HCT116 (cell line): ENCODE measurements around the gene RNF169. TPM values are rescaled to one million over a fixed set of nuclear protein-coding genes. Genes with fewer than 3 reads are reported as not detected.

Experiments used
- ATAC-seq: fragments of 200-7000 bp; cut with Tn5 transposase; 2 replicates; pipeline ENCODE4 v1.9.1; 2020; ENCODE audit warnings: mild to moderate bottlenecking, moderate library complexity
- BruUV-seq: library from RNA; stranded (reverse); fragments of 400-500 nt; replicated peaks from 2 replicates; lab custom pipeline; 2021; lab: Mats Ljungman, UMichigan
- CTCF ChIA-PET: fragments of 300-600 bp; sonication (Branson Sonifier 250); formaldehyde crosslinking; loops from one replicate; lab custom pipeline; 2021; ENCODE audit warnings: antibody characterized with exemption; lab: Charles Lee
- POLR2A ChIA-PET: fragments of 300-600, 350-600 bp; sonication (Branson Sonifier 250); formaldehyde crosslinking; loops from one replicate; lab custom pipeline; 2021; ENCODE audit warnings: antibody characterized with exemption; lab: Charles Lee
- RAD21 ChIA-PET, 2 experiments: fragments of 300-600 bp; sonication (Branson Sonifier 250); formaldehyde crosslinking; loops; one replicate each; lab custom pipeline; 2023; ENCODE audit warnings: low total read pairs in 2 of 2; ENCODE audit not compliant: uncharacterized antibody in 2 of 2, unreplicated experiment in 2 of 2, low non-redundant PET in 1 of 2; lab: Charles Lee
- DNase-seq: peaks from one replicate; pipeline ENCODE4 v3.0.0-alpha.2; 2010; ENCODE audit warnings: low read depth, low spot score
- H2AFZ ChIP-seq: fragments of 200-600 bp; shearing (Covaris generic), sonication (generic); 2 replicates; pipeline ENCODE4 v1.6.1; 2017; ENCODE audit warnings: low read depth, mixed run types, mixed read lengths, antibody characterized with exemption, low read length; ENCODE audit not compliant: poor library complexity, severe bottlenecking
- H3K27ac ChIP-seq: 2 replicates; pipeline ENCODE4 v1.5.1; 2012; ENCODE audit warnings: low read depth, low read length
- H3K27me3 ChIP-seq: fragments of 200-600 bp; sonication (generic); 2 replicates; pipeline ENCODE4 v1.6.1; 2016; ENCODE audit warnings: mixed run types, low read length, mixed read lengths; ENCODE audit not compliant: insufficient read depth
- H3K36me3 ChIP-seq, 2 experiments: fragments of 200-500 bp in 1 of 2; fragments of 200-600 bp in 1 of 2; sonication (Bioruptor generic) in 1 of 2; sonication (generic) in 1 of 2; 2 replicates each; pipeline versions ENCODE4 v1.5.1 to v1.6.1; 2014 to 2016; ENCODE audit warnings: low read length in 2 of 2, inconsistent platforms in 1 of 2, mixed read lengths in 1 of 2, mixed run types in 1 of 2; ENCODE audit not compliant: insufficient read depth in 2 of 2, control insufficient read depth in 1 of 2
- H3K4me1 ChIP-seq, 2 experiments: fragments of 200-600 bp in 1 of 2; sonication (generic) in 1 of 2; 2 replicates each; pipeline versions ENCODE4 v1.5.1 to v1.6.1; 2012 to 2017; ENCODE audit warnings: low read length in 2 of 2, inconsistent platforms in 1 of 2, mild to moderate bottlenecking in 1 of 2, mixed read lengths in 1 of 2, mixed run types in 1 of 2, moderate library complexity in 1 of 2; ENCODE audit not compliant: insufficient read depth in 2 of 2, control insufficient read depth in 1 of 2
- H3K4me2 ChIP-seq: fragments of 200-600 bp; sonication (generic); 2 replicates; pipeline ENCODE4 v1.6.1; 2017; ENCODE audit warnings: mixed run types, low read length, mixed read lengths
- H3K4me3 ChIP-seq, 2 experiments: fragments of 200-600 bp in 1 of 2; sonication (generic) in 1 of 2; replicated peaks in 1 of 2; 2 replicates each; pipeline ENCODE4 v1.5.1; 2011 to 2016; ENCODE audit warnings: low read length in 2 of 2, control low read depth in 1 of 2, low read depth in 1 of 2, mild to moderate bottlenecking in 1 of 2, mixed read lengths in 1 of 2, mixed run types in 1 of 2
- H3K79me2 ChIP-seq: fragments of 200-600 bp; sonication (generic); 2 replicates; pipeline ENCODE4 v1.6.1; 2017; ENCODE audit warnings: mild to moderate bottlenecking, mixed run types, low read length, moderate library complexity, mixed read lengths; ENCODE audit not compliant: insufficient read depth
- H3K9ac ChIP-seq: fragments of 200-600 bp; sonication (generic); 2 replicates; pipeline ENCODE4 v1.6.1; 2016; ENCODE audit warnings: low read length, mixed read lengths
- H3K9me2 ChIP-seq: fragments of 200-600 bp; sonication (generic), shearing (Covaris generic); 2 replicates; pipeline ENCODE4 v1.6.1; 2017; ENCODE audit warnings: mixed run types, mild to moderate bottlenecking, moderate library complexity; ENCODE audit not compliant: insufficient read depth
- H3K9me3 ChIP-seq, 2 experiments: fragments of 200-500 bp in 1 of 2; fragments of 200-600 bp in 1 of 2; sonication (Bioruptor generic) in 1 of 2; sonication (generic) in 1 of 2; 2 replicates each; pipeline ENCODE4 v1.6.1; 2014 to 2017; ENCODE audit warnings: low read length in 2 of 2, mixed read lengths in 2 of 2, inconsistent platforms in 1 of 2, low read depth in 1 of 2, mild to moderate bottlenecking in 1 of 2, mixed run types in 1 of 2, moderate library complexity in 1 of 2; ENCODE audit not compliant: control insufficient read depth in 1 of 2, insufficient read depth in 1 of 2
- H4K20me1 ChIP-seq: fragments of 200-600 bp; sonication (generic), shearing (Covaris generic); 2 replicates; pipeline ENCODE4 v1.6.1; 2017; ENCODE audit warnings: mixed run types, mild to moderate bottlenecking, moderate library complexity; ENCODE audit not compliant: insufficient read depth
- CTCF ChIP-seq, 3 experiments: fragments of 200-600 bp in 1 of 3; sonication (generic) in 1 of 3; IDR thresholded peaks in 2 of 3; conservative IDR thresholded peaks in 1 of 3; 2 replicates each; pipeline ENCODE4 v1.5.1; 2012 to 2017; ENCODE audit warnings: low read depth in 2 of 3, low read length in 2 of 3, antibody characterized with exemption in 1 of 3, borderline replicate concordance in 1 of 3, control low read depth in 1 of 3, mild to moderate bottlenecking in 1 of 3, mixed read lengths in 1 of 3, mixed run types in 1 of 3, moderate library complexity in 1 of 3; ENCODE audit not compliant: insufficient read depth in 1 of 3
- EGR1 ChIP-seq: IDR thresholded peaks from 2 replicates; pipeline ENCODE4 v1.6.1; 2012; ENCODE audit warnings: low read depth
- EZH2phosphoT487 ChIP-seq: fragments of 200-600 bp; IDR thresholded peaks from 2 replicates; pipeline ENCODE4 v1.6.1; 2018; ENCODE audit warnings: antibody characterized with exemption, borderline replicate concordance
- POLR2AphosphoS5 ChIP-seq: IDR thresholded peaks from 2 replicates; pipeline ENCODE4 v1.6.1; 2011; ENCODE audit warnings: mild to moderate bottlenecking, low read depth, low read length, moderate library complexity
- RAD21 ChIP-seq: IDR thresholded peaks from 2 replicates; pipeline ENCODE4 v1.6.1; 2012; ENCODE audit warnings: low read depth, mild to moderate bottlenecking
- TCF7L2 ChIP-seq: IDR thresholded peaks from 2 replicates; pipeline ENCODE4 v1.7.0; 2011; ENCODE audit warnings: borderline replicate concordance, inconsistent platforms; ENCODE audit not compliant: insufficient read depth, insufficient read length; ENCODE audit errors: extremely low read depth
- ZBTB33 ChIP-seq: IDR thresholded peaks from 2 replicates; pipeline ENCODE4 v1.6.1; 2011; ENCODE audit warnings: mild to moderate bottlenecking, low read length, moderate library complexity; ENCODE audit not compliant: insufficient replicate concordance; ENCODE audit errors: extremely low read depth
- ZFX ChIP-seq: fragments of 450-650 bp; IDR thresholded peaks from 2 replicates; pipeline ENCODE4 v1.6.1; 2017
- intact Hi-C: fragments of 100-400 bp; cut with micrococcal nuclease; formaldehyde crosslinking; loops from 2 replicates; pipeline ENCODE4 v1.10.0; 2022
- total RNA-seq: library from RNA; stranded (reverse); gene quantifications from one replicate; pipeline ENCODE4 v1.2.1, GENCODE V29; 2021; ENCODE audit not compliant: unreplicated experiment

RNF169 gene
- total RNA-seq, 1 experiment from 2014 or later = 22.5 TPM

GRCh38 chr11:74777038-74777437 is 28.4 kb downstream of the RNF169 start:
- no peaks in the 10 kb centered on the region for H3K4me1 ChIP-seq
- H3K36me3 ChIP-seq = no peaks in the 10 kb centered on the region
- H4K20me1 ChIP-seq = peaks cover 12% of the 10 kb centered on the region; the same call in 1 of the 2 replicates
- DNase-seq (no peak), ATAC-seq (no peak)
- RAD21 ChIA-PET = no interaction called here
- H3K9me2 ChIP-seq = no peaks in the 10 kb centered on the region
- TF ChIP-seq CTCF (IDR thresholded peaks at IDR 0.05 in 2 of 3, conservative IDR thresholded peaks at IDR 0.05 in 1 of 3; ENCODE audit: borderline replicate concordance in 1 of 3, insufficient read depth in 1 of 3, low read depth in 2 of 3, low read length in 2 of 3) = no peak
- TF ChIP-seq ZBTB33 = no peak
- TF ChIP-seq ZFX = no peak
- no peak for TF ChIP-seq RAD21
- no peak for TF ChIP-seq POLR2AphosphoS5
- no peak for TF ChIP-seq EZH2phosphoT487
- no peak for TF ChIP-seq TCF7L2
- no peak for TF ChIP-seq EGR1
- TF ChIP-seq, all 23 proteins: peak for 0
- BruUV-seq = no TSS peak
- ChIA-PET CTCF (no interaction called here), POLR2A (no interaction called here)
- no peaks in the 10 kb centered on the region for H3K9me3 ChIP-seq
- peaks cover 68% of the 10 kb centered on the region for H3K79me2 ChIP-seq
- intact Hi-C loops = no loop called here
- no peak overlapping the region for H3K4me3 ChIP-seq
- no peak overlapping the region for H3K4me2 ChIP-seq
- no peak overlapping the region for H3K9ac ChIP-seq
- H3K27ac ChIP-seq = no peak overlapping the region
- H3K27me3 ChIP-seq = no peaks in the 10 kb centered on the region
- H2AFZ ChIP-seq = no peak overlapping the region
